GM18499 (cell line): ENCODE results near the gene RGL1.
A peak's percentile ranks its signal among the peaks of the same experiment; 100 is the strongest.

ENCODE experiments used
- ATAC-seq: cut with Tn5 transposase; IDR thresholded peaks from one replicate; pipeline ENCODE4 v1.9.1; 2021; ENCODE audit warnings: moderate number of reproducible peaks; ENCODE audit not compliant: insufficient read depth, unreplicated experiment

The RGL1 gene

GRCh38 chr1:183884526-183884925 is 79.6 kb downstream of the RGL1 start:
- no peak for ATAC-seq

DNA sequence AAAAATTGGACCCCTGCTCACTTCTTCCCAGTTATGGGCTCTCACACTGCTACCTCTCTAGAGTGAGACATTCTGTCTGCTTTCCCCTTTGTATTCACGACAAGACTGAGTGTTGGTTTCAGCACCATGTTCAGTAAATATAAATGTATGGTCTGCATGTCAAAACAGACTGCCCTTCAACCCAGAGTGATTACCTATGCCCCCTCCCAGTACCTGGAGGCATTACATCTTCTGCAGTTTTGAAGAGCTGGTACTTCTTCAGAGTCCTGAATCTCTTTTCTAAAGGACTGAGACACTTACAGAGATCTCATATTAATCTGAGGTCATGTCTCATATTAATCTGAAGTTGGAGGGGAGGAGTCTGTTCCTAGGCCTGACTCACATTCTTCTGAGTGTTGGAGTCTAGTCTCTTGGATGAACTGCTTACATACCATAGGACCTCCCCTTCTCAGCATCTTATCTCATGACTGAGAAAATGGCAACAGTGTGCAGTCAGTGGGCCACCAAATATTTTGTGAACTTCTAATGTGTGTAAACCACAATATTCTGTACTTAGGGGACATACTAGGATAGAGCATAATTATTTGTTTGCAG is 80.3 kb downstream of the RGL1 start:
- ATAC-seq: no peak

GRCh38 chr1:183886083-183886828 is 81.3 kb downstream of the RGL1 start:
- no peak for ATAC-seq

- no peak for ATAC-seq
Observed at GRCh38 chr1:183886853-183887252, 81.9 kb downstream of the RGL1 start.

DNA sequence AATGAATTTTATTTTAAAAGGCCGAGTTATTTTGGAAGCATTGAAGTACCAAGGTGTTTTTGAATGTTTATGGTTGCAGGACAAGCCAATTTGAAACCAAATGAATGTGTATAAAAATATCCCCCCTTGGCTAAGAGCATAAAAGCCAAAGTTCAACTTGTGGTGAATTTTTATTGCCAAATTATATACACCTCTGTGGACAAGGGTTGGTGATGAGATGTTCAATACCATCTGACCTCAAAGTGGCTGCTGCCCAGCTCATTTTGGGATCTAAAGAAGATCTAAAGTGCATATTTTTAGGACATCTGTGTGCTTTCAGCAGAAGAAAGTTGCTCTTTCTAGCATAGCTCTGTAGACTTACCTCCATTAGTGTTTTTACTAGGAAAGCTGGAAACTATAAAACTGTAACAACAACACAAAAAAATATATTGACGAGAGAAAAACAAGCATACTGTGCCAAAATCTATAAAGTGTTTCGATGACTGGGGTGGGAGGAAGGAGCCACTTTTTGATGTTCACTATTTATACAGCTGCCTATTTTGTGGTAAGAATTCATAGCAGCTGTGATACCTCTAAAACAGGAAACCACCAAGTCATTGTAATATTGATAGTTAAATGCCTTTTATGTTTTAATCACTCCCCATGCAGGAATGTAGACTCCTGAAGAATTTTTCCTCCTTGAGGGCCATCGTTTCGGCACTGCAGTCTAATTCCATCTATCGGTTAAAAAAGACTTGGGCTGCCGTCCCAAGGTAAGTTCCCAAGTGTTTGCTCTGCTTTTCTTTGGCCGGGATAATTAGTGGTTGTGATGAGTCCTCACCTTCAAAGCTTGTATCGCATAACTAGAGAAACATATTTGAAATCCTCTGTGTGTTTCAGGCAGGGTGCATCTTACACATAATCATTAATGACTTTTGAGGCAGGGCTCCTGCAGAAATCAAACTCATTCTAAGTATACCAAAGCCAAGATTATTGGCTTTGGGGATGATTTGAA is 83.2 kb downstream of the RGL1 start:
- no peak for ATAC-seq

DNA sequence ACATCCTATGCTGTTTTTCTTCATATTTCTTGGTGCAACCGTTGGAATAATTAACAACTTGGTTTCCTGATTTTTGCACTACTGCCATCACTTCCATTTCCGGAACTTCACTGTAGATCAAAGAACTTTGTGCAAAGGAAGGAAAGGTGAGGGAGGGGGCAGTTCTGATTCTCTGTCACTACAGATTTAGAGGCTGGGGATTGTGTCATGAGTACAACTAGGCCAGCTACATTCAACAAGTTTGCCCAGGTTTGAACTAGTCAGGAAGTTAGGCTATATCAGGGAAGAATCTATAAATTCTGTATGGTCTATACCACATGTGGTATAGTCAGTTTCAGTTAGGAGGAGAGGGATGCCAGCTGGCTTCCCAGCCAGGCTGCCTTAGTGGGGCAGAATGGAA is 84.2 kb downstream of the RGL1 start:
- ATAC-seq: no peak

GRCh38 chr1:183891158-183891856 is 86.4 kb downstream of the RGL1 start:
- ATAC-seq: peak; percentile 74

DNA sequence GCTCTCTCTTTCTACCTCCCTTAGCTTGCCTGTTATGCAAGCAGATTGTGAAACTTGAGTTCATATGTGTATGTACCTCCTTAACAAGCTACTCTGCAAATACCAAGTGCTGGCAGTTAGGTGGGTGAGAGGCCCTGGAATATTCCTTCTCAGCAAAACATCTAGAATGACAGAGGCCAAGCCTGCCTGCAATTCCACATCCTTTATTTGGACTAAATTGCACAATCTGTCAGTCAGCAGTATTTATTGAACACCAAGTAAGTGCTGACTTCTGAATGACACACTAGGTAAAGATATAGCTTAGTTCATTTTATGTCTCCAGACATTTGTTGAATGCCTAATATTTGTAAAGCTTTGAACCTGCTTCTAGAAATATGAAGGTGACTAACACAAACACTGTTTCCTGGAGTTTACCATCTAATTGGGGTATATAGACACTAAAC is 87.5 kb downstream of the RGL1 start:
- ATAC-seq: no peak

DNA sequence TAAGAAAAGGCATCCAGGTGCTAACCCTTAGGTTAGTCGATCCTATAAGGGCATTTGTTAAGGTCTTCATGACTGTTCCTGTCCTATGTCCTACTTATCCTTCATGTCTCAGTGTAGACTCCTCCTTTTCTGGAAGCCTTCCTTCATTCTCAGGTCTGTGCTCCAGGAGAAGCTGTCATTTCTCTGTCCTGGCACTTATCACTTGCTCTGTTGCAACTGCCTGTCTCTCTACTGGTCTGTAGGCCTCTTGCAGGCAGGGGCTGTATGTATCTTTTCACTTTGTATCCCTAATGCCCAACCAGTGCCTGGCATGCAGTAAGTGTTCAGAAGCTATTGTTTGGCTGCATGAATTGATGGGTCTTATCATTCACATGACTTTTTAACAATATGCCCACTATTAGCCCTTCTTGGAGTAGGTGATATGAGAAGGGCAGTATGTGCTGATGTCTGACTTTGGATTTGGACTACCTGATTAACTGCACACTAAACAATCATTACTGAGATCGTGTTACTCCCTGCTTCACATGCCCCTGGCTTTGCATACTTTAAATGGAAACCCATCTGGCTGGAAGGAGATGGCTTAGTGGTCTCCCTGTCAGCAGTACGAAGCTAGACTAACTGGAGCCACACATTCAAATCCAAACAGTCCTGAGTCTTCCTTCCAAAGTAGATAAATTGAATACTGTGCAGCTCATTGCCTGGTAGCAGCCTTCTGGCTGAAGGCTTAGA is 88.8 kb downstream of the RGL1 start:
- no peak for ATAC-seq

DNA sequence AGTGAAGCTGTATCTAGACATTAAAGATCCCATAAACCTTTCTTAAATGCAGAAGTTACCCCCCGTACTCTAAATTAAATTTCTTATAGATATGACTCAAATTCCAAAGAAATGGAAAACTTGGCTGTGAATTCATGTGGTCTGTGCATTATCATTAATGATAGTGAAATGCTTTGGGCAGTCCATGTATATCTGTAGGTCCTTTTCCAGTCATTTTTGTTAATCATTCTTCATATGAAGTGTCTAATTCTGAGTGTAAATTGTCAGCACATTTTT is 89.3 kb downstream of the RGL1 start:
- ATAC-seq: no peak

DNA sequence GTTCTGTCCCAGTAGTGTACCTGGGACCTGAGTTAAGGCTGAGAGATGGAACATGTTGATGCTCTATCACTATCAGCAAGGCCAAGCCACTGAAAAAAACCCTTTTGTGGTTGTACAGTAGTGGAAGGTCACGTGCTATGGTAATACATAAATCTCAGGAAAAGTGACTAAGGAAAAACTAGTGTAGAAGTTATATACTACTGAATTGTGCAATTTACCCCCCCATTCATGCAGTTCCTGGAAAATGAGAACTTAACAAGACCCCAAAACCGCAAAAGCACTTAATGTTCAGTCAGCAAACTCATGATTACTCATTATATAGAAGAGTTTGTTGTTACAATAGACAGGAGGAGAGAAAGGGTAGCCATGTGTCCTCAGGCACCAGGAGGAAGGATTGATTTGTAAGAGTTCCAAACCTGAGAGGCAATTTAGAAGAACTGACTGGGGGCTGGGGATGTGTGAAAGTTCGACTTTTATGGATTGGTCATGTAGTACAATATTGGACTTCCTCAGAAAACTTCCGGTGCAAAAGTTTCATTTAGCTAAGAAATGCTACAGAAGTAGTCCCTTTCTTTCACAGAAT is 91.6 kb downstream of the RGL1 start:
- no peak for ATAC-seq

DNA sequence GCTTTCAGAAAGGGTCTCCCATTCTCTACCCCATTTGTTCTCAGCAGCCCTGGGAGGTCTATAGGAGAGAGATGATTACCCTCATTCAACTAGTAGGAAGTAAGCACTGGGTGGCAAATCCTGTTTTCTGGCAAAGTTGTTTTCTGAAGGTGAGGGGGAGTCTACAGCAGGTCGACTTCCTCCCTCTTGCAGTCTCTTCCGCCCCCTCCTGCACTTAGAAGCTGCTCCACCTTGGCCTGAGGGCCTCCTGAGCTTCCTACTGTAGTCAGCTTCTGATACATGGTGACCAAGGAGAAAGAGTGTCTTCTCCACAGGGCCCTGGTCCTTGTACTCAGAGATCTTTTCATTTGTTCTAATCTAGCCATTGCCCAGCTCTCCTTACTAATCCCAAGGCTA is 93.1 kb downstream of the RGL1 start:
- no peak for ATAC-seq

GRCh38 chr1:183898610-183899009 is 93.7 kb downstream of the RGL1 start:
- ATAC-seq: no peak

- ATAC-seq: no peak
Observed at GRCh38 chr1:183901748-183902330, 96.9 kb downstream of the RGL1 start.

GRCh38 chr1:183903101-183903500 is 98.2 kb downstream of the RGL1 start:
- ATAC-seq: no peak

- ATAC-seq: no peak
Observed at GRCh38 chr1:183905508-183906113, 100.7 kb downstream of the RGL1 start.

DNA sequence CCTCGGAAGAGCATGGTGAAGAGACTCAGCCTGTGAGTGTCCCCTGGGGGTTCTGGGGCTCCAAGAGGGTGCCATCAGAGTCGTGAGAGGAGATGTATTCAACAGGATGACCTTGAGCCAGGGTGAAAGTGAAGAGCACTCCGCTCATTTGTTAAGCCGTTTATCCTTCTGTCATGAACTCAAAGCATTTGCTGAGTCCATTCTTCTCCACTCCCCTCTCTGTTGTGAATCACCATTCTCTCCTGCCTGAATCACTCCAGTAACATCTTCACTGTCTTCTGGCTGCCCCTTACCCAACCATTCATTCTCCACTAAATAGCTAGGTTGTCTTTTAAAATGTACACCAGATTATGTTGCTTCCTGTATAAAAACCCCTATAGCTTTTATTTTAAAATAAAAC is 102.2 kb downstream of the RGL1 start:
- ATAC-seq: no peak

DNA sequence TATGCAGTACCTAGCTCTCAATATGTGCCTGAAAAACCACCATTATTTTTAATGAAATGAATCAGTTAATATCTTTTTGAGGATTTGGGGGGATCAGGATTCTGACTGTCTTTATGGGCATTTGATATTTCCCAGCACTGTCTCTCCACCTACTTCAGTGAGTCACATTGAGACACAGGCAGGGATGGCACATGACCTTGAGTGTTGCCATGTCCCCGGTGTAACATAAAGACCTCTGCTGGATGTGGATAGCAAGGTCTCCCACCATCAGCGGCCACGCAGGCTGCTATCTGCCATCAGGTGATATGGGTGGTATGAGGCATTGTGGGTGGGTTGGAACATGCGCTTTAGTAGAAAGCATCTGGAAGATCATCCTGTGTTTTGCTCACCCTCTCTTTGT is 103.2 kb downstream of the RGL1 start:
- no peak for ATAC-seq

GRCh38 chr1:183909672-183910071 is 104.8 kb downstream of the RGL1 start:
- ATAC-seq: no peak
